Prostate gland (tissue), 2 donors: ENCODE measurements around the gene SNX32.
"Not testable (repeated sequence)": the region's sequence is repeated elsewhere in the genome, so short reads cannot be mapped to it uniquely, and the experiment has no call there.

Source experiments
- CTCF ChIP-seq, 4 experiments: fragments of 200-600 bp in 2 of 4; fragments of 450-650 bp in 2 of 4; sonication (generic) in 2 of 4; IDR thresholded peaks; 1 replicate in 3 of 4; 2 replicates in 1 of 4; pipeline ENCODE4 v1.5.1; 2016 to 2019; ENCODE audit warnings: antibody characterized with exemption in 4 of 4, mild to moderate bottlenecking in 2 of 4, moderate library complexity in 2 of 4
- POLR2A ChIP-seq: fragments of 450-650 bp; IDR thresholded peaks from one replicate; pipeline ENCODE4 v1.6.1; 2016; ENCODE audit warnings: antibody characterized with exemption, mild to moderate bottlenecking
- POLR2AphosphoS5 ChIP-seq: sonication (generic); formaldehyde crosslinking; IDR thresholded peaks from one replicate; pipeline ENCODE4 v1.6.1; 2017; ENCODE audit warnings: antibody characterized with exemption

- TF ChIP-seq CTCF (IDR thresholded peaks at IDR 0.05); POLR2AphosphoS5; POLR2A: not testable (repeated sequence)
Observed at GRCh38 chr11:65848693-65849092, 14.9 kb downstream of the SNX32 start.
